ENCODE measurements around the gene IL17C.
"Not testable (repeated sequence)": the region's sequence is repeated elsewhere in the genome, so short reads cannot be mapped to it uniquely, and the experiment has no call there.

The IL17C gene, protein sequence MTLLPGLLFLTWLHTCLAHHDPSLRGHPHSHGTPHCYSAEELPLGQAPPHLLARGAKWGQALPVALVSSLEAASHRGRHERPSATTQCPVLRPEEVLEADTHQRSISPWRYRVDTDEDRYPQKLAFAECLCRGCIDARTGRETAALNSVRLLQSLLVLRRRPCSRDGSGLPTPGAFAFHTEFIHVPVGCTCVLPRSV

DNA sequence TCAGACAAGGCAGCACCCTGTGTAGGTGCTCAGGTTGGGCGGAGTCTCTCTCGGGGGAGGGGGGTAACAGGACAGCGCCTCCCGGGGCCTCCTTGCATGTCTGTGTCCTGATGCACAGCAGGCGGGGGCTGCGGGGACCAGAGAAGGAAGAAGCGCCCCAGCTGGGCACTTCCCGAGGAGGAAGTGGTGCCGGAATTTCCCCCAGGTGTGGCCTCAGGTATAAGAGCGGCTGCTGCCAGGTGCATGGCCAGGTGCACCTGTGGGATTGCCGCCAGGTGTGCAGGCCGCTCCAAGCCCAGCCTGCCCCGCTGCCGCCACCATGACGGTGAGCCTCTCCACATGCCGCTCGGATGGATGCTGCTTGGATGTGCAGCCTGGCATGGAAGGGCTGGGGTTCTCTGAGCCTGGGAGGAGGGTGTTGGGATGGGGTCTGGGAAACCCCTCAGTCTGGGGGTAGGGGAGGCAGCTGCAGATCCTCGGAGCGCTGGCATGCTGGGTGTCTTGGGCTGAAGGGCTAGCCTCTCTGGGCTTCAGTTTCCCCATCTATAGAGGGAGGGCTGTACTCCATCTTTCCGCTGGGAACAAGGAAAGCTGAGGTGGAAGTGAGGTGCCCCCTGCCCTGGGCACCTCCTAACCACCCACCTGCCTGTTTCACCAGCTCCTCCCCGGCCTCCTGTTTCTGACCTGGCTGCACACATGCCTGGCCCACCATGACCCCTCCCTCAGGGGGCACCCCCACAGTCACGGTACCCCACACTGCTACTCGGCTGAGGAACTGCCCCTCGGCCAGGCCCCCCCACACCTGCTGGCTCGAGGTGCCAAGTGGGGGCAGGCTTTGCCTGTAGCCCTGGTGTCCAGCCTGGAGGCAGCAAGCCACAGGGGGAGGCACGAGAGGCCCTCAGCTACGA is at the start of gene IL17C:
TSS of gene IL17C (plus strand) at position 250 of the 908 bp plus-strand sequence. CDS start at position 320, 70 bp downstream.
- no peak for DNase-seq

DNA sequence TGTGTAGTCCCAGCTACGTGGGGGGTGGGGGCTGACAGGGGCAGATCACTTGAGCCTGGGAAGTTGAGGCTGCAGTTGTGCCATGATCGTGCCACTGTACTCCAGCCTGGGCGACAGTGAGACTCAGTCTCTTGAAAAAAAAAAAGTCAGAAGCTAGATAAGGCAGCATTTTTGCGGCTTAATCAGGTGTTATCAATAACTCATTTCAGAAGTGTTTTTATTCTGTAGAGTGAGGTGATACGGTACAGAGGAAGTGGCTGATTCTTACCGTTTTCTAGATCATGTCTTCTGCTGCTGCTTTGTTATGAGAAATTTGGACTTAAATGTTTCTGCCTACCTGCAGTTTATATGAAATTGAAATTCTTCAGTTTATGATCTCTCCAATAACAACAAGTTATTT is 49.6 kb upstream of the IL17C start:
- no peak for DNase-seq

DNA sequence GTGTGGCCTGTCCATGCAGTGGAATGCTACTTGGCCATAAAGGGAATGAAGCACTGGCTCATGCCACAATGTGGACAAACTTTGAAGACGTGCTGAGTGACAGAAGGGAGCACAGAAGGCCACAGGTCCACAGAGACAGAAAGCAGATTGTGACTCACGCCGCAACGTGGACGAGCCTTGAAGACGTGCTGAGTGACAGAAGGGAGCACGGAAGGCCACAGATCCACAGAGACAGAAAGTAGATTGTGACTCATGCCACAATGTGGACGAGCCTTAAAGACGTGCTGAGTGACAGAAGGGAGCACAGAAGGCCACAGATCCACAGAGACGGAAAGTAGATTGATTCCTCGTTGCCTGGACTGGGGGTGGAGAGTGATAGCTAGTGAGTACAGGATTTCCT is 48.9 kb upstream of the IL17C start:
- DNase-seq = no peak

DNA sequence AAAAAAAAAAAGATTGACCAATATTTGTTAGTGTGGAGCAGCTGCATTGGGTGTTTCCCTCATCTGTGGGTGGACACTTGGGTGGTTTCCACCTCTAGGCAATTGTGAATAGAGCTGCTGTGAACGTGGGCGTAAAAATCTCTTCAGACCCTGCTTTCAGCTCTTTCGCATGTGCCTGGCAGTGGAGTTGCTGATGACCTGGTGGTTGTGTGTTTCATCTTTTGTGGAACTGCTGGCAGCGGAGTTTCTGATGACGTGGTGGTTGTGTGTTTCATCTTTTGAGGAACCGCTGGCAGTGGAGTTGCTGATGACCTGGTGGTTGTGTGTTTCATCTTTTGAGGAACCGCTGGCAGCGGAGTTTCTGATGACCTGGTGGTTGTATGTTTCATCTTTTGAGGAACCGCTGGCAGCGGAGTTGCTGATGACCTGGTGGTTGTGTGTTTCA is 46.8 kb upstream of the IL17C start:
- DNase-seq = no peak

DNA sequence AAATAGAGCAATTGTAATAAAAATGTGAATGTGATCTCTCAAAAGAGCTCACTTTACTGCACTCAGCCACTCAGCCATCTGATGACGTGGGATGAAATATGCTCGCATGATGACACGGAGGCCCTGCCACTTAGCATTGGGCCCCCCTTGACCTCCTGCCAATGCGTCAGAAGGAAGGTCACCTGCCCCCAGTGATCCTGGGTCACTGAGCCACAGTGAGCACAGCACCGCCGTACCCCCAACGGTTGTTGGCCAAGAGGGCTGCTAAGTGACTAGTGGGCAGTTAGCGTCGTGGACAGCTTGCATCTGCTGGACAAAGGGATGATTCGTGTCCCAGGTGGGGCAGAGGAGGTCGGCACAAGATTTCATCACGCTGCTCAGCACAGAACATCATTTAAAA is 45.3 kb upstream of the IL17C start:
- DNase-seq = no peak

DNA sequence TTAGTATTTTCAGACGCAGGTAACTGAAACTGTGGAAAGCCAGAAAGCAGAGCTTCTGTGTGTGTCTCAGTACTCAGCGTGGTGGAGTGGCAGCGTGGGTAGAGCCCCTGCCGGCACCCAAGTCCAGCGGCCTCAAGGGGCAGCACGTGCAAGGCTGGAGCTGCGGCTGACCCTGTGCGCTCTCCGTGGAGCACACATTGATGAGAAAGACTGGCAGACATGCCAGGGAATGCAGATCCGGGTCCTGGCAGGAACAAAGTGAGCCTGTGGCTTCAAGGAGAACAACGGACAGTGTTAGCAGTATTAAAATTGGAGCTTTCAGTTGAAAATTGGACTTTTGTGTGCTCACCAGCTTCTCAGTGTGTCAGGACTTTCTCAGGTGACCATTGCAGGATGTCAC is 44.9 kb upstream of the IL17C start:
- no peak for DNase-seq

DNA sequence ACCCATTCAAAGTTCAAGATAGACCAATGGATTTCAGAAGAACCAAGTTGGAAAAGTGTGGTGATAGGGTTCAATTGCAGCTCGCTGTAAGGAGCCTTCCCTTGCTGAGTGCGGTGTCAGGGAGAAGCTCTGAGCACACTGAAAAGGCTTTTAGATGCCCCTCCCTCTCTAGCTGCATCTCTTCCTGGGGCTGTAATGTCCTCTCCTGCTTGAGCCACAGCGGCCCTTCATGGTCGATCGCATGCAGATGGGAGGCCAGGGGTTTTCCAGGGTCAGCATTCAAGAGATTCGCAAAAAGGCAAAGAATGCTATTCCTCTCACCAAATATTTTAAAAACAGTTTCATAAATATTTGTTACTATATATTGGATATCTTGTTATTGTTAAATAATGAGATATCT is 44.5 kb upstream of the IL17C start:
- DNase-seq = no peak

DNA sequence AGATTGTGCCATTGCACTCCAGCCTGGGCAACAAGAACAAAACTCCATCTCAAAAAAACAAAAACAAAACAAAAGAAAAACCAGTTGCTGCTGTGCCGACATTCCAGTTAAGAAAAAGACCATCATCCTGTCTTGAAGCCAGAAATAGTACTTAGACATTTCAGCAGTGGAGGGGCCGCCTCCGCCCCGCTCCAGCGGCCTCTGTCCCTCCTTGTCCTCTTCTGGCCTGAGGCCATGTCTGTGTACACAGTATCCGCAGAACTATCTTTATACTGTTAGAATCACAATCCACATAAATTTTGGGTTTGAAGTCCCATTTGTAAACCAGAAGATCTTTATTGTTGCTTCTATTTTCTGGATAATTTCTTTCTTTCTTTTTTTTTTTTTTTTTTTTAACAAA is 43.3 kb upstream of the IL17C start:
- no peak for DNase-seq

DNA sequence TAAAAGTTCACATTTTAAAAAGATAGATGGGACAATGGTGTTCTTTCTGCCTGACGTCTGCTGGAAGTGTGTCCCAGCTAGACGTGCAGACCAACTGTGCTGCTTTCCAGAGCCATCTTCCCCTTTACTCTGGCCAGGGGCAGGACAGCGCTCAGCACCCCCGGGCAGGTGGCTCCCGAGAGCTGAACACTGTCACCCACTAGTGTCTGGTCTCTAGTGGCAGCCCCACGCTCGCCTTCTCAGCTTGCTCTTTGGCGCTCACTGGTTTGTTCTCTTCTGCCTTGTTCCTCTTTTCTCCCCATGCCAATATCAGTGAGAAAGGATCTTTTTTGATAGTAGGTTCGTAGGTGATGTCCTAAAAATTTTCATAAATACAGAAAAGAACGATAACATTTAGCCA is 42.5 kb upstream of the IL17C start:
- DNase-seq = no peak

DNA sequence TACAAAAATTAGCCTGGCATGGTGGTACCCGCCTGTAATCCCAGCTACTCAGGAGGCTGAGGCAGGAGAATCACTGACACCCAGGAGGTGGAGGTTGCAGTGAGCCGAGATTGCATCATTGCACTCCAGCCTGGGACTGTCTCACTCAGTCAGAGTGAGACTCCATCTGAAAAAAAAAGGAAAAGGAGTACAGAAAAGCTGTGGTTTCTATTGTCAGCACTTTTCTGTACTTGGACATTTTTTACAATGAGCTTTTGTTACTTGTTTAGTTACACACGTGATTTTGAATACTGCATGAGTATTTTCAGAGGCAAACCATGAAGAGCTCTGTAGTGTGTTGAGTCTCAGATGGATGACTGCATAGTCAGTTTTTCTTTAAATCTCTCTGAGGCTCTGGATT is 41.9 kb upstream of the IL17C start:
- DNase-seq = no peak

DNA sequence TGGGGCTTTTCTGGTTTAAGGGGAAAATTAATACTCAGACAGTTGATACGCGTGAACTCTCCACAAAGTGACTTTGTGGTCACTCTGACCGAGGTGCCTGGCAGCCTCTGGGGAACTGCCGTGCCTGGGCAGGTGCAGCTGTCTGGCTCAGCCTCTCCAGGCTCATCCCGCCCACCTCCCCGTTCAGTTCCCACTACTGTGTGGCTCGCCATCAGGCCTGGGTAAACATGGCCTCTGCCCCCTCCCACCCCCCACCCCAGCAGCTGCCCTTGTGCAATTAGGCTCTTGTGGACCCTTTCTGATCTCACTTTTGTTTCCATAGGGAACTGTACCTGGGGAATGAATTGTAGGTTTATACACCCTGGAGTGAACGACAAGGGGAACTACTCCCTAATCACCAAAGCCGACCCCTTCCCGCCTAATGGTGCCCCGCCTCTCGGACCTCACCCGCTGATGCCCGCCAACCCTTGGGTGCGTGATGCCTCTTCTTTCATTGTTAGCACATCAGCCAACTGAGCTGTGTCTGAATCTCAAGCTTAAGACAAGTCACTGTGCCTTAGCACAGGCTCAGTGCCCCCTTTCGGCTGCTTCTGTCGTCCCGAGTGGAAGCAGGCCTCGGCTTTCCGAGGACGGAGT is 40.4 kb upstream of the IL17C start:
- DNase-seq = no peak

DNA sequence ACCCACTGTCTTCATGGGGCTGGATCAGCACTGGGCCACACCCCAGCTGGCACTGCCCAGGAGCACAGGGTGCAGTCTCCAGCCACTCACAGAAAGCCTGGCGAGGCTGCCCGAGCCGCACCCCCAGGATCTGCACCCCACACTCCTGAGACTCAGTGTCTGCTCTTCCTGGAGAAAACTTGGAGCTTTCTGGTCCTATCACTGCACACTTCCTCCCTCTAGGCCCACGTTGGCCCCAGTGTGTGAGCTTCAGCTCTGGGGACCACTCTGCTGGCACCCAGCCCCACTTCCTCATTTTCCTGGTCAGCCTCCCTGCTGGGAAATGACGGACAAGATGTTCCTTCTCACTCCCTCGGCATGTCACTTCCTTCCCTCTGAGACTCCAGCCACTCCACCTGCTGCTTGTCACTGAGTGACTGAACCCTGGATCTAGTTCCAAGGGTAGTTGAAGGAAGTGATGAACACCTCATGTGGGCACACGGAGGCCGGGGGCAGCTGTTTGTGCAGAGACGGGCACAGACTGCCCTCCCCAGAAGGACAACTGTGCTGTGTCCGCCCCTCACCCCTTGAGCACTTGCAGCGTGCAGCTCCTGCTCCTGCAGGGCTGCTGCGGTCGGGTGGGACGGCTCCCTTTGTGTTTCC is 39.2 kb upstream of the IL17C start:
- no peak for DNase-seq

DNA sequence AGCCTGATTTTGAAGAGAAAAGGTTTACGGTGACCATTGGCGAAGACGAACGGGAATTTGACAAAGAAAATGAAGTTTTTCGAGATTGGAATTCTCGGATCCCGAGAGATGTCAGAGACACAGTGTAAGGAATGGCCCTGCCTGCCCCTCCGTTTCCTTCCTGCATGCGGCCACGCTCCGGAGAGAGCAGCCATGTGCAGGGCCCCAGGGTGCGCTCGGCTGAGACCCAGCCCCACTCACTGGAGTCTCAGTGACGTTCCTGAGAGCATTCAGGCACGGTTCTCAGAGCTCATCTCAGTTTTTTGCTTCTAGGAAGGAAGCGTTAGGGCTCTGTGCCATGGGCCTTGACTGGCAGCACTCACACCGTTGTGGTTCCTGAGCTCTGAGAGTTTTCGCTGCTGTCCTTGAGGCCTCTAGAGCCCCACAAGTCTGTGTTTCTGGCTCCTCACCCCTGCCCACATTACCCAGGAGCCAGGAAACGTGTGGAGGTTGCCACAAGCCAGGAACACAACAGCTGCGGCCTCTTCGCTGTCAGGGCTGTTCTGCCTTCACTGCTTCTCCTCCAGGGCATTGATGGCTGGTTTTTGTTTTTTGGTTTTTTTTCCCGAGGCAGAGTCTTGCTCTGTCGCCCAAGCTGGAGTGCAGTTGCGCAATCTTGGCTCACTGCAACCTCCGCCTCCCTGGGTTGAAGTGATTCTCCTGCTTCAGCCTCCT is 38.4 kb upstream of the IL17C start:
- no peak for DNase-seq

DNA sequence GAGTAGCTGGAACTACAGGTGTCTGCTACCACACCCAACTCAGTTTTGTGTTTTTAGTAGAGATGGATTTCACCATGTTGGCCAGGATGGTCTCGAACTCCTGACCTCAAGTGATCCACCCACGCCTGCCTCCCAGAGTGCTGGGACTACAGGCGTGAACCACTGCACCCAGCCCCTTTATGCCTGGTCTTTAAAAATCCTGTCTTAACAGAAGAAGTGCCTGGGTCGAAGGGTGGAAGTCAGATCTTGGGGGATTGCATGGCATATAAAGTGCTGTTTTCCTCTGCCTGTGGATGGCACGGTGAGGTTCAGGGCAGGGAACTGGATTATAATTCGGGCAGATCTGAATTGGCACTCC is 37.9 kb upstream of the IL17C start:
- no peak for DNase-seq

DNA sequence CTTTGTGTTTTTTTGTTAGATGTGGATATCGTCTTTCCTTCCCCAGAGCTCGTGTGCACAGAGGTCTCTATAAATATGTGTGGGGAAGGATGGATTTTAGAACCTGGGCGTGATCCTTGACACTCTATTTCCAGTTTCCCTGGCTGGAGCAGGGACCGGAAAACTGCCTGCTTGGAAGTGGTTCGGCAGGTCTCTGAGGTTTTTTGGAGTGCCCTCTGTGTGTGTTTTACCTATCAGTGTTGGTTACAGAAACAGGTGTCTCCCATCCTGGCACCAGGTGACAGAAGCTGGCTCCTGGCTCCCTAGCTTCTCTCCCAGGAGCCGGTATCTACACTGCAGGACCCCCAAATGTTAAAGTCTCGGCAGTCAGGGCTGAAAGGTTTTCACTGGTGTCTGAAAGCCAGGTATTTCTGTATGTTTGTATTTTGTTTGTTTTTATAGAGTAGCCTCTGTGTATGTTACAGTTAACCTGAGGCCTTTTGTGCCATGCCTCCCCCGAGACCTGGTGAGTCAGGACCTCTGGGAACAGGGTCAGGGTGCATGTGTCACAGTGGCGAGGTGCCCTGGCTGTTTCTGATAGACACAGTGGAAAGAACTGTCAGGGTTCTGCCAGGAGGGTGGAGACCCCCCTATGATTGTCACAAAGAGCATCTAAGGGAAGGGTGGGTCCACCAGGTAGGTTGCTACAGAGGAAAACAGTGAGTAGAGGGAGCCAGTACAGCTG is 36.9 kb upstream of the IL17C start:
- no peak for DNase-seq

DNA sequence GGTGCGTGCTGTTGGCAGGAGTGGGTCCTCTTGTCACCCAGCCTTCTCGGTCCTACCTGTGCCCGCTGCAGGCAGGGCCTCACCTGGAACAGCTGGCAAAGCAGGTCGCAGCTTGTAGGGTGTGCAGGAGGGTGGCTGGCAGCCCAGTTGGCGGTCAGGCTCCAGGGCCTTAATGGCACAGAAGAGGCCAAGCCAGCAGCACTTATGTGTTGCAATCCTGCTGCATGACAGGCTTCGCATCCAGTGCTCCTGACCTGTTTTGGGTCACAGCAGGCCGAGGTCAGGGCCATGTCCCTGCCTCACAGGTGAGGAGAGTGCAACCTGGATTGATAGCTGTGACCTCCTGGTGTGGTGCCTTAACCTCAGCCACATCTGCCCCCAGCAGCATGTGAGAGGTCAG is 36.3 kb upstream of the IL17C start:
- no peak for DNase-seq

DNA sequence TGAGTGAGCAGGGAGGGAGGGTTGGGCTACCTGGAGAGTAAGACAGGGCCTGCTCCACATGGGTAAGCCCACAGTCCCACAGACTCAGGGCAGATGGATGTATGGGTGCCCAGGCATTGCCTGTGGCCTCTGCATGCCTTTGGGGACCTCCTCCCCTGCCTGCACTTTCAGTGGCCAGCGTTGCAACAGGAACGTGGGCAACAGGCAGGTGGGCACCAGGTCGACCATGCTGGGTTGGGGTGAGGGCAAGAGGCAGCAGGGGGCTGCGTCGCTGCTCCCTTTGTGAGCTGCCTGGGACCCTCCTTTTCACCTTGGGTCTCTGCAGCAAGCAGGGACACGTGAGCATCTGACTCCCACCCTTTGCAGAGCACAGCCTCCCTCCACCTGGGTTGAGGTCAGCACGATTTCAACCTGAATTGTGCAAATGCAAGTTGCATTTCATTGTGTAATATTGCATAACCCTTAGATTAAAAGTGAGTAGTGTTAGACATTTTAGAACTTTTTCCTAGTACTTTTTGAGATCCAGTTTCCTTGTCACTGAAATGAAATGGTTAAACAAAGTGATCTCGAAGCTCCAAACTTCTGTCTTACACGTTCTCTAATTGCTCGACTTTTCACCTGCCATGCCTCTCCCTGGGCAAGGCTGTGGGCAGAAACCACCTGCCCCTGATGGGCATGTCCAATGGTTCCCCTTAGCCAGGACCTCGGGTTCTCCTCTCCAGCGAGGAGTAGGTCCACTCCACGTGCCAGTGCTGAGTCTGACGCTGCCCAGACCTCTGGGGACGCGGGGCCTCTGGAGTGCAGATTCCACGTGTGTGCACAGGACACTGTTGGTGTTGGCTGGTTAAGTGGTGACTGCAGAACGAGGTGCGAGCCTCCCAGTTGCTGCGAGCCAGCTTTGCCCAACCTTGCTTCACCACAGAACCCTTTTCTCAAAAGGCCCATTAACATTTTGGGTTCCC is 32.9 kb upstream of the IL17C start:
- DNase-seq = no peak

DNA sequence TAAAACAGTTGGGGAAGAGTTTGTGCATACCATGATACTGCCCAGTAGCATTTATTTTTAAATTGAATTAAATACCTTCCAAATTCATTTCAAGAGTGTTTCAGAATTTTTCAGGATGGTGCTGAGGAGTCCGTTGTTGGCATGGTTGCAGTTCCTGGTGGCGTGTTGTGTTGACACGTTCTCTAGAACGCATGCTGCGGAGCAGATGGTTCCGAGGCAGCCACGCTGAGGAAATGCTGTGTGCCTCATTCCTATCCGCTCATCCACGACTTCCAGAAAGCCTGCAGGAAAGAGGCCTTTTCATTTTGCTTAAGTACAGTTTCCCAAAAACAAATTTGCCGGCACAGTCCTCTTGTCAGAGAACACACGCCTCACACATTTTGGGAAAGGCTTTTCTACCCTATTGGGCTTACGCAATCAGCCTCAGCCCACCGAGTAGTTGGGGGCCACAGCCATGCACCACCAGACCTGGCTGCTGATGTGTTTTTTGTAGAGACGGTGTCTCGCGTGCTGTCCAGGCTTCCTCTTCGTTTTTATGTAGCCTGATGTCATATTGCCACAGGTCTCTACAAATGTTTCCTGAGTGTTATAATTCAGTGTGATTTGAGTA is 32.1 kb upstream of the IL17C start:
- no peak for DNase-seq

DNA sequence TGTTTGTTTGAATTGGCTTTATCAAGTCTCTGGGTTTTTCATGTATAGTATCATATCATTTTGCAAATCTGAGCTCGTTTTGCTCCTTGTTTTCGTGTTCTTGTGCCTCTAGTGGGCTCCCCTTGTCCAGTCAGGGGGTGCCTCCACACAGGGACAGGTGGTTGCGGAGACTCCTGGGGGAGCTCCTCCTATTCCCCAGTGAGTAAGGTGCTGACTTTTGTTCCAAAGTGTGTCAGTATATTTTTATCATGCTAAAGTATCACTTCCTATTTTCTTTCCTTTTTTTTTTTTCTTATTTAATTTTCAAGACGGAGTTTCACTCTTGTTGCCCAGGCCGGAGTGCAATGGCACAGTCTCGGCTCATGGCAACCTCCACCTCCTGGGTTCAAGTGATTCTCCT is 30.3 kb upstream of the IL17C start:
- no peak for DNase-seq

DNA sequence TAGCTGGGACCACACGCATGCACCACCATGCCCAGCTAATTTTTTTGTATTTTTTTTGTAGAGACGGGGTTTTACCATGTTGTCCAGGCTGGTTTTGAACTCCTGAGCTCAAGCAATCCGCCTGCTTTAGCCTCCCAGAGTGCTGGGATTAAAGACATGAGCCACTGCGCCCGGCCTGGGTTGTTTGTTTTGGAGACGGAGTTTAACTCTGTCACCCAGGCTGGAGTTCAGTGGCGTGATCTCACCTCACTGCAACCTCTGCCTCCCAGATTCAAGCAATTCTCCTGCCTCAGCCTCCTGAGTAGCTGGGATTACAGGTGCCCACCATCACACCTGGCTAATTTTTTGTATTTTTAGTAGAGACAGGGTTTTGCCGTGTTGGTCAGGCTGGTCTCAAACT is 28.9 kb upstream of the IL17C start:
- DNase-seq = not testable (repeated sequence)

DNA sequence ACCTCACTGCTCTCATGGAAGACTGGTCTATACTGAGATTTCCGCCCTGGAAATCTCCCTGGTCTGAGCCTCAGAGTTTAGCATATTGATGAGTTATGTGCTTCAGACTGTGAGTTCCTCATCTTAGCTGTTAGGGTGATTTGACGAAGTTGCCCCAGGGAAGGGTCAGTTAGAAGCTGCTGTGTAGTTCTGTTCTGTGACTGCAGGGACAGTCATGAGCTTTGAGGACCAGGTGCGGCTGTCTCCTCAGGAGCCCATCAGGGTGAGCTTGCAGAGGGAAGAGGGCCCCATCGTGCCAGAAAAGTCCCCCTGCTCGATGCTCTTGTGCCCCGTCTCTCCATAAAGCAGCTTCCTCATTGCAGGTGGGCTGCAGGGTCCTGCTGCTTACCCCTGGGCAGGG is 28.3 kb upstream of the IL17C start:
- no peak for DNase-seq
